SK-MEL-5 (cell line): ENCODE data around the gene DHRS9. TPM values are rescaled to one million over a fixed set of nuclear protein-coding genes. Genes with fewer than 3 reads are reported as not detected.

Experiments used
- DNase-seq: peaks from one replicate; pipeline ENCODE4 v3.0.0-alpha.2; 2016; ENCODE audit warnings: low read depth, low spot score
- in situ Hi-C: cut with HindIII; loops from 2 replicates; pipeline ENCODE4 v1.10.0; 2016; ENCODE audit warnings: low sequenced_read_pairs, high pct_unique_total_duplicates, low pct_unique_long_range_greater_than_20kb
- total RNA-seq: library from RNA; depleted of rRNA; stranded (reverse); fragments of >200 nt; shearing (Covaris generic); gene quantifications from 2 replicates; pipeline ENCODE4 v1.2.3, GENCODE V29; 2014; rRNA removed

The DHRS9 gene
- total RNA-seq, 1 experiment from 2014 or later, result not detected

- in situ Hi-C loops, result no loop called here
- DNase-seq, result no peak
These were observed 74.6 kb downstream of the DHRS9 start for GRCh38 chr2:169143998-169144397.

Other genes starting within 250 kb of the DHRS9 start
- gene SPC25, start 179.1 kb upstream of the DHRS9 start, total RNA-seq, result 11.8 and 13.9 TPM in 2 replicates
- not detected in 2 replicates for gene G6PC2, start 168.3 kb upstream of the DHRS9 start, total RNA-seq
- 0.03 TPM in 1 of 2 replicates, not detected in the other for gene ABCB11, start 38.2 kb upstream of the DHRS9 start, total RNA-seq